GM20000 (cell line): Measurements from ENCODE around the gene TTC23L.

ENCODE experiments used
- DNase-seq: peaks from one replicate; pipeline ENCODE4 v3.0.0; 2012; ENCODE audit warnings: low spot score
- TF ChIP-seq, protein P1 (sequence below): IDR thresholded peaks from 2 replicates; pipeline ENCODE4 v1.5.1; 2012; ENCODE audit warnings: mild to moderate bottlenecking, control low read depth; ENCODE audit errors: extremely low read depth, missing control alignments

The TTC23L gene

DNA sequence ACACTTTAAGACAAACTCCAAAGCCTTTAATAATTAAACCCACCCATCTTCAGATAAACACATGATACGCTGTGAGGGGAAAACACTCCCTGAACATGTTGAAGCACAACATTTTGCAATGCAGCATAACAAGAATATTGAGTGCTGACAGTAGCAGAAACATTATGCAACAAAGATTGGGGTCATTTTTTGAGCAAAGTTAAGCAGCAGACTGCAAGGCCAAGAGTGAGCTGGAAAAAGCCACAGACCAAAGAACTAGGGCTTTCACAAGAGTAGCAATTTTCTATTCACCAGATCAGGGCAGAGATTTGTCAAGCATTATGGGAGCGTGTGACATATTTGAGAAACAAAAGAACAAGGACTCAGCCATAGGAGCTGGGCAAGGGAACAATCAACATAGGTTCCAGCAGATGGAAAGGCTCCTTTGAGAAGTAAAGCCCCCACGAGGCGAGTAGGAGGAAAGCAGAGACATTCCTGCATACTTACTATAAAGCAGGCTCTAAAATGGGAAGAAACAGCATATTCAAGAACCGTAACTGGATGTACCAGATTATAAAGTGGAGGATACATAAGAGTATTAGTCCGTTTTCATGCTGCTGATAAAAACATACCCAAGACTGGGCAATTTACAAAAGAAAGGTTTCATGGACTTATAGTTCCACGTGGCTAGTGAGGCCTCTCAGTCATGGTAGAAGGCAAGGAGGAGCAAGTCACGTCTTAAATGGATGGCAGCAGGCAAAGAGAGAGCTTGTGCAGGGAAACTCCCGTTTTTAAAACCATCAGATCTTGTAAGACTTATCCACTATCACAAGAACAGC, 4.8 kb upstream of the TTC23L start:
- TF ChIP-seq, protein P1, sequence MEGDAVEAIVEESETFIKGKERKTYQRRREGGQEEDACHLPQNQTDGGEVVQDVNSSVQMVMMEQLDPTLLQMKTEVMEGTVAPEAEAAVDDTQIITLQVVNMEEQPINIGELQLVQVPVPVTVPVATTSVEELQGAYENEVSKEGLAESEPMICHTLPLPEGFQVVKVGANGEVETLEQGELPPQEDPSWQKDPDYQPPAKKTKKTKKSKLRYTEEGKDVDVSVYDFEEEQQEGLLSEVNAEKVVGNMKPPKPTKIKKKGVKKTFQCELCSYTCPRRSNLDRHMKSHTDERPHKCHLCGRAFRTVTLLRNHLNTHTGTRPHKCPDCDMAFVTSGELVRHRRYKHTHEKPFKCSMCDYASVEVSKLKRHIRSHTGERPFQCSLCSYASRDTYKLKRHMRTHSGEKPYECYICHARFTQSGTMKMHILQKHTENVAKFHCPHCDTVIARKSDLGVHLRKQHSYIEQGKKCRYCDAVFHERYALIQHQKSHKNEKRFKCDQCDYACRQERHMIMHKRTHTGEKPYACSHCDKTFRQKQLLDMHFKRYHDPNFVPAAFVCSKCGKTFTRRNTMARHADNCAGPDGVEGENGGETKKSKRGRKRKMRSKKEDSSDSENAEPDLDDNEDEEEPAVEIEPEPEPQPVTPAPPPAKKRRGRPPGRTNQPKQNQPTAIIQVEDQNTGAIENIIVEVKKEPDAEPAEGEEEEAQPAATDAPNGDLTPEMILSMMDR, result no peak
- DNase-seq, result no peak

DNA sequence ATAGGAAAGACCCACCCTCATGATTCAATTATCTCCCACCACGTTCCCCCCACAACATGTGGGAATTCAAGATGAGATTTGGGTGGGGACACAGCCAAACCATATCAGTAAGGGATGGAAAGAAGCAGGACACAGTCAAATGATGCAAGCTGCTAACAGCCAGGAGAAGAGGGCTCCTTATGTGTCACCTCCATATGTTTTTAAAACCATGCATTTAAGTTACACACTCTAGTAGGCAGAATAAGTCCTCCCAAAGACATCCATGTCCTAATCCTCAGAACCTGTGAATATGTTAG, 4.2 kb upstream of the TTC23L start:
- no peak for DNase-seq
- TF ChIP-seq, protein P1, result no peak

- TF ChIP-seq, protein P1, result no peak
- DNase-seq, result no peak
Observed at GRCh38 chr5:34835664-34836063, 3.3 kb upstream of the TTC23L start.

DNA sequence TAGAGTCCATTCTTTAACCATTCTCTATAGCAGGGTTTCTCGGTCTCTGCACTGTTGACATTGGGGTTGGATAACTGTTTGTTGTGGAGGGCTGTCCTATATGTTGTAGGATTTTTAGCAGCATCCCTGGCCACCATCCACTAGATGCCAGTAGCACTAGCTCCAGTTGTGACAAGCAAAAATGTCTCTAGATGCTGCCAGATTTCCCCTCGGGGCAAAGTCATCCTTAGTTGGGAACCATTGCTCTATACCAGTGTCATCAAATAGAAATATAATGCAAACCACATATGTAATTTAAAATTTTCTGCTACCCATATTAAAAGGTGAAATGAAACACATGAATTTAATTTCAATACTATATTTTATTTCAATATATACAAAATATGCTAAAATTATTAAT, 2.9 kb downstream of the TTC23L start:
- TF ChIP-seq, protein P1, result no peak
- DNase-seq, result no peak

GRCh38 chr5:34842554-34842953, 3.6 kb downstream of the TTC23L start:
- DNase-seq, result no peak
- TF ChIP-seq, protein P1, result no peak

GRCh38 chr5:34843497-34843896, 4.5 kb downstream of the TTC23L start:
- DNase-seq, result no peak
- TF ChIP-seq, protein P1, result no peak

- DNase-seq, result no peak
- TF ChIP-seq, protein P1, result no peak
Observed at GRCh38 chr5:34844106-34844505, 5.1 kb downstream of the TTC23L start.
